ENCODE data around the gene L3MBTL4.
"Not testable (repeated sequence)": the region's sequence is repeated elsewhere in the genome, so short reads cannot be mapped to it uniquely, and the experiment has no call there.

L3MBTL4 gene

DNA sequence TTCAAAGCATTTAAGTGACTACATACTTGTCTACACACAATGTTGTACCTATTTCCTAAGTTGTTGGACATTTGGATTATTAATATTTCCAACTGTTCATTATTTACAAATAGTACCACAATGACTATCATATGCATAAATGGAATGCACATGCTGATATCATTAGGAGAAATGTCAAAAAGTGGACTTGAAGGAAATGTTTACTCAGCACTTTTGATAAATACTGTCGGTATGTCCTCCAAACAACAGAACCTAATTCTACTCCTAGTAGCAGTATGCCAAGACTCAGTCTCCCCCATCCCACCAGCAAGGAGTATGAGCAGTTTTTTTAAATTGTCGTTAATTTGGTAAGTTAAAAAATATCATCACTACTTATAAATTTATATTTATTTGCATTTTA lies 116.8 kb downstream of the L3MBTL4 start:
- DNase-seq = no peak

DNA sequence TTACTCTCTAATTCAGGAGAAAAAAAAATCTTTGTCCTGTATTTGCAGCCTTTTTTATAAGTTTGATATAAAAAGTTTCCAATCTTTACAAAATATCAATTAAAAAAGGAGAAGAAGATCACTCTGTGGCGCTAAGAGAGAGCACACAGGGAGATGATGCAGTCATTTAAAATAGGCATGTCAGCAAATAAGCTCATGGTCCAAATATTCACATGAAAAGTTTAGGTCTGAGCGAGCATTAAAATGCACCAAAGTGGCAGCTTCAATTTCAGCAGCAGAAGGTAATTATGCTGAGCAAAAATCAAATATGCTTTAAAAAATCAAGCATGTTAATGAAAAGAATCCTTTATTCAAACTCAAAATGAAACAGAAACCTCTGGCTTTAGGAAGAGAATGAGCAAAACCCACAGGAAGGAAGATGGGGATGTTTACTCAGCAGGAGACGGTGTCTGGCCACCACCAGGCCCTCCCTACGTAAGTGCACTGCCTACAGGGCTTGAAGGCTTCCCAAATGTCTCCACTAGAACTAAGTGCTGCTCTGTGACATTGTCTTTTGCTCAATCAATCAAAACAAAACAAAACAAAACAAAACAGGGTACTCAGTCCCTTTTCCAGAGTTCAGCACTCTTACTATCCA lies 120.4 kb downstream of the L3MBTL4 start:
- DNase-seq = no peak

GRCh38 chr18:6289843-6290242 lies 124.9 kb downstream of the L3MBTL4 start:
- DNase-seq = no peak

DNA sequence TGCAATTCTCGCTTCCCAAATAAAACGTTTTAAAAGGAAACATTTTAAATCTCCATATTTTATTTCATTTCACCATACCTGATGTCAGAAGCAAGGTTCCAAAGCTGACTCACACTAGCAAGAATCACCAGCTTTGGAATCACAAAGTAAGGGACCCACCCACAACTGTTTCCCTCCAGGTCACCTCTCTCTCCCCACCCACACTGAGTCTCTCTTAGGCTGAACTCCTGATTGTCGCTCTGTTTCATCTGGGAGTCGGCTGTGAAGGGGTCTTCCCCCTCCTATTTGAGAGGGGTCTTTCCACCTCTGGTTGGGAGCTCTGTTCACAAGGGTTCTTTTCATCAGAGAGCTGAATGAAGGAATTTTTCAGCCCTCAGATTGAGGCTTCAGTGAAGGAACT lies 128.1 kb downstream of the L3MBTL4 start:
- no peak for DNase-seq

DNA sequence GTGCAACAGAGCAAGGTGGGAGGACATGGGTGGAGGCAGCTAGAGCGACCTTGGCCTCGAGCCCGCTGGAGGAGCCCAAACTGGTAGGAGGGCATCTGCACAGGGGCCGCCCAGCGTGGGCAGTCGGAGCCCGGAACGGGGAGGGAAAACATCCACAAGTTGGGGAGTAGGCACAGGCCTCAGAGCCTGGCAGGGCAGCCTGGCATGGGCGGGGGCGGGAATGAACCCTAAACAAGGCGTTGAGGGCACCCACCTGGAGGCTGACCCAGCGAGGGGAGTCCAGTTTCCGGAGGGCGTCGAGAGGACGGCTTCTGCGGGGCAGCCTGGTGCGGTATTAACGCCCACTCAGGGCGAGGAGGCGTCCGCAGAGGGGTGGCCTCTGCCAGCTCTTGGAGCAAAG lies 129.9 kb downstream of the L3MBTL4 start:
- DNase-seq = no peak

DNA sequence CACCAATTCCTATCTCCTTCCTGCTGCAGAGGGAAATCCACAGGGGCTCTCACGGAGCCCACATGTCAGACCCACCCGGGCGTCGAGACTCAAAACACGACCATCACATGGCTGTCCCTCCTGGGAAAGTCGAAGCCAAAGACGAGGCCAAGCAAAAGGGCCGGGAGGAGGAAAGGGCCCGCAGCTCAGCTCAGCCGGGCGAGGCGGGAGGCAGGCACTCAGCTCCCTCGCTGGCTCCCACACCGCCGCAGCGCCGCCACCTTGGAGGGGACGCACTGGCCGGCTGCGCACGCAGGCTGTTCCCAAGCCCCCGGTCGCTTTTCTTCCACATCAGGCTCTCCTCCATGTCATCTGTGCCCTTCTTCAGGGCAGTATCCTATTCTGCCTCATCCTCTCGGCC lies 130.4 kb downstream of the L3MBTL4 start:
- no peak for DNase-seq

DNA sequence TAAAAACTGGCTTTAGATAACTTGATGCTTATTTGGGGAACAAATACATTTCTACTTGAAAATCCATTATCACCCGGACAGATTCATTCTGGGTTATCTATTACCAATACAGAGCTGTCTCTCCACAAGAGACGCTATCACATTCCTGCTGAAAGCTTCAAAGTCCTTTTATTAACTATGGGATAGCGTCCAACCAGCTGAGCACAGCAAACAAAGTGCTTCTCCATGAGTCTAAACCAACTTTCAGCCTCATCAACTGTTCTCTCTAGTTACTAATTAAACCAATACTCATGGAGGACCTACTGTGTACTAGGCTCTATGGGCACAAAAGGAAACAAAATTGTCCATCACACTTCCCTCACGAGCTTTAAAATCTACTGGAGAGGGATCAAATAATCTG lies 132.8 kb downstream of the L3MBTL4 start:
- DNase-seq = no peak

DNA sequence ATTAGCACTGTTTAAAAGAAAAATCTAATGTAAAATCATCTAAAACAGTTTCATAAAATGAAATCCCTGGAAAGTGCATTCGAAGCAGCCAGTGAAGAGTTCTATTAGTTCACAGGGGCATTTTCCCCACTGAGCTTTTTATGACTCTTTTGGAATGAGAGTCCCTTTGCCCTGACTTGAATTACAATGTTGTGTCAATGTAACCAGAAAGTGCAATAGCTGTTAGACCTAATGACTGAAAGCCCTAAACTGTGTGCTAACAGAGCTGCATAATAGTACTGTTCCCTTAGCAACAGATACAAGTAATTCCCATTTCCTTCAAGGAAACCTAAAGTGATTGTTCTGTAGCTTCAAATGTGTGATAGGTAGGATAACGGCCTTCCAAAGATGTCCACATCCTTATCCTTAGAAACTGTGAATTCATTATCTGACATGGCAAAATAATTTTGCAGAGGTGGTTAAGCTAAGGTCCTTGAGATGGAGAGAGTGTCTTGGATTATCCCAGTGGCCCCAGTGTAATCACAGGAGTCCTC lies 134.4 kb downstream of the L3MBTL4 start:
- no peak for DNase-seq

DNA sequence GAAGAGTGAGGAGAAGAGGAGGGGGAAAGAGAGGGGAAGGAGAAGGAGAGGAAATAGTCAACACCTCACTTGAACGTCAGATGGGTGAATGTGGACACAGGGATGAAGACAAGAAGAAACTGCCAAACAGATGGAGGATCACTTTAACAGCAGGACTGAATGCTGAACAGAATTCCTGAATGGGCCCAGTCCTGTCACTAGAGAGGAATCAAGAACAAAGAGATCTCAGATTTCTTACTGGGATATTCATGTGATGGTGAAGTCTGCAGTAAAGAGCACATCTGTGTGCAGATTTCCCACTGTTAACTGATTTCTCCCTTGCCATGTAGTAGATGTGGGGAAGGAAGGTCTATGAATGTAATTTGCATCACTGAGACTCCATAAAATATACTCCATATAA lies 135.4 kb downstream of the L3MBTL4 start:
- DNase-seq = no peak

GRCh38 chr18:6273423-6273822 lies 141.3 kb downstream of the L3MBTL4 start:
- no peak for DNase-seq

GRCh38 chr18:6272144-6272543 lies 142.6 kb downstream of the L3MBTL4 start:
- DNase-seq = not testable (repeated sequence)

DNA sequence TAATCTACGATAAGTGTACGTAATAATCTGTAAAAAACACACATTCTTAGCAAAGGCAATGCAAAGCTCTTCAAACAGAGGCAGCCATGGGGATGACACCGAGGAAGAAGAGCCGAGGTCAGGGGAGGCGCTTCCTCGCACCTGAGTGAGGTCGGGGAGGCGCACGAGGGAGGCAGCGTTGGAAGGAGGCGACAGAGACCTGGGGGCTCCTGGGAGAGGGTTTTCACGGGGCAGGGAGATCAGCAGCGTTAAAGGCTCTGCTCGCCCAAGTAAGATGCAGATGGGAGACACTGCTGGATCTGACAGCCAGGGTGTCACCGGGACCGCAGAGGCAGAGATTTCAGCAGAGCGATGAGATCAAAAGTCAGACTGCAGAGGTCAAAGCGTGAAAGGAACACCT lies 143.1 kb downstream of the L3MBTL4 start:
- no peak for DNase-seq

DNA sequence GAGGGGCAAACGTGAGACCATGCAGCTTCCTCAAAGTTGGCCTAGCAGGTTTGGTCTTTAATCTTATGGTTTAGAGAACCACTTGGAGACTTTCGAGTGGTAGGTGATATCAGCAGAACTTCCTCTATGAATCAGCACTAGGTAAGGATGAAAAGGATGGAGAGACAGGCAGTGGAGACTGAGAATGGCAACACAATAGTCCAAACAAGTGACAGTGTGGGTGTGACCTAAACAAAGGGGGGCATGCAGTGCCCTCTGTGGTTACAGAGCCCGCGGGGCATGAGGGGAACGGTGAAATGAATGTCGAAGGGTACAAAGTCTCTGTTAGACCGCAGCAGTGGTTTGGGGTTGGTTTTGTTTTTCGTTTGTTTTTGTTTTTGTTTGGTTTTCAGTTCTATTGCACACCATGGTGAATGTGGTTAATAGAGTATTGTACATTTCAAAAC lies 143.9 kb downstream of the L3MBTL4 start:
- no peak for DNase-seq

- no peak for DNase-seq
These were observed 144.9 kb downstream of the L3MBTL4 start for GRCh38 chr18:6269660-6270332.

DNA sequence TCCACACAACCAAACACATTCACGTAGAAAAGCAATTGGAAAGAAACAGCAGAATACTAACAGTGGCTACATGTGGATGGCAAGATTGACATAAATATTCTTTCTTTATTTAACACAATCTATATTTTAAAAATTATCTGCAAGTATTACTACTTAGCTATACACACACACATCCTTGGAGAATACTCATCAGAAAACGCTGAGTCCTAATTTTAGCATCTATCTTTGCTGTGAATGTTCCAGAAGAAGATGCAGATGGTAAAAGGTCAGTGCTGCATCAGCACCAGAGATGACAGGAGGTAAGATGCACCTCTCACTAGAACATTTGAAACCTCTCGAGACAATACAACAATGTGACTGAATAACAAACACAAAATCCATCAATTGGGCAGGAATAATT lies 148.5 kb downstream of the L3MBTL4 start:
- DNase-seq = no peak

DNA sequence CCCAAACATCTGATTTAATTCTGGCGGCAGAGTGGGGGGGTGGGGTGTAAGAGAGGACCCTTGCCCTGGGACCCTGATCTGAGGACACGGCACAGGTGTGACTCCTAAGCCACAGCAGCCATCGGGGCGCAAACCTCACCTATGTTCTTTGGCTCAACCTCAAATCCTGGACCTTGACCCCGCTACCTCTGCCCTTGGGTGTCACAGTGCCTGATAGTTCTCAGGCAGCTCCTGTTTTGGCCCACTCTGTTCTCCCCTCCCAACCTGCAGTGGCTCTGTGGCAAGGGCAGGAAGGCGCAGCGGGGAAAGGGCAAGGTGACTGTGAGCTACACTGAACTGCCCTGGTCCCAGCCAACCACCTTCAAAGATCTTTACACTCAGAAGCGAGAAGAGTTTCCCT lies 152.8 kb downstream of the L3MBTL4 start:
- no peak for DNase-seq

- not testable (repeated sequence) for DNase-seq
These were observed 155.4 kb downstream of the L3MBTL4 start for GRCh38 chr18:6259324-6259723.

DNA sequence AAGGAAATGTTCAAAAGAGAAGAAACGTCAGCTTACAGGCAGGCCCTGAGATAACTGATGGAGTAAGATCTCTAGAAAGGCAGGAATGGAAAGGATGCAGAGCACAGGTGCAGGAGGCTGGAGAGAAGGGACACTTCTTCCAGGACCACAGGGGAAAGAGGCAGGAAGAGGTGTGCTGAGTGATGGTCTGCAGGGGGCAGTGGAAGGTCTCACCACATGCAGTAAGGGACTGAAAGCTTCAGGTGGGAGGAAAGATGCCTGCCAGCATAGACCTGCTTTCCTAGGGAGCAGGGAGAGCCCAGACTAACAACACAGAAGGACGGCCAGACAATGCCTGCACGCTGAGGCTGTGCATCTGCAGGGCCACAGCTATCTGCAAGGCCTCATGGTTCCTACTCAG lies 156.8 kb downstream of the L3MBTL4 start:
- no peak for DNase-seq

- no peak for DNase-seq
These were observed 158.2 kb downstream of the L3MBTL4 start for GRCh38 chr18:6256521-6256920.

- DNase-seq = no peak
These were observed 158.8 kb downstream of the L3MBTL4 start for GRCh38 chr18:6255886-6256285.

DNA sequence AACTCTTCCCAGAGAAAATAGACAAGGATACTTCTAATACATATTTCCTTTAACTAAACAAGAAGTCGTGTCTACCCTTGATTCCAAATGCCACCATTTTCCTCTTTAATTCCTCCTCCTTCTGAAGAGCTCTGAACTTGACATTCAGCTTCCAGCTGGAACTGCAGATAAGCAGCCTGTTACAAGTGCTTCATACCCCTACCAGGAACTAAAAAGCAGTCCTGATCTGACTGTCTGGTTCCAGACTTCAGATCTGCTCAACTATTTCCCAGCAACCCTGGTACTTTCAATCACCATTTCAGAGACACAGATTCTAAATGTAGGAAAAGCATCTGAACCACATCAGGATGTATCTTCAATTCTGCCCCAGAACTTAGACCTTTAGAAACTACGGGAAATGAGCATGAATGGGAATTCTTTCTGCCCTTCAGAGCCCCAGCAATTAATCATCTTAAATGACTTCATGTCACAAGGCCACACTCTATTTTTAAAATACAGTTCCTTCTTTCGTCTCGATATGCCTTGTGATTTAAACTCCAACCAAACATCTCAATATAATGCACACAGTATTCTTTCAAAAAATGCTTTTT lies 159.5 kb downstream of the L3MBTL4 start:
- no peak for DNase-seq

DNA sequence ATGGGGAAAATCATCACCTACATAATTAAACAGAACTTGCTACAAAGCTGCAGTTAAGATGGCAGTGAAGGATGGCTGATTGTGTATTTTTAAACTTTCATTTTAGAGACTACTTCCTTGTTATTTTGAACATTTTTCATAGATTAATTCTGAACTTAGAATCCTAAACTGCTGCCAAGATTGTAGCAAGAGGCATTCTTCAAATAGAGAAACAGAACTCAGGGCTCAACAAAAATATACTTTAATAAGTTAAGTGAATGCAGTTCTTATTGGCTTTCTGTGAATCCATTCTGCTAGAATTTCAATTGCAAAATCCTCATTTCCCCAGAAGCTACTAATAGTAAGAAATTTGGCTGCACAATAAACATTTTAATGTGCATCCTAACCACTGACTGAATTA lies 160.3 kb downstream of the L3MBTL4 start:
- DNase-seq = no peak

- no peak for DNase-seq
These were observed 163.6 kb downstream of the L3MBTL4 start for GRCh38 chr18:6251084-6251483.

DNA sequence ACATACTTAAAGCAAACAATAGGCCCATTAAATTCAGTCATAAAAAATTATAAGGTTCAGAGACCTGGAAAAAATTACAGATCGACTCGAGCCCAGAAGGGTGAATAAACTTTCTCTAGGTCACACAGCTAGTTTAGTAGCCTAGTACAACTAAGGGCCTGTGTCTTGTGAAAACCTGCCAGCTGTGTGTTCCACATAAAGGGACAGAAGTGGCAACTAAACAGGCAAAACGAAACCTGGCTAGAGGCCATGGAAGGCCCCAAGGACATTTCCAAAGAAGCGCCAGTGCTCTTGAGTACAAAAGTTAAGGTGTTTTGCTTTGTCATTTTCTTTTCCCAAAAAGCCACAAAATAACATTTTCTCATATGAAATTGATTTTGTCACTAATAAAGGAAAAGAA lies 164.9 kb downstream of the L3MBTL4 start:
- no peak for DNase-seq
